Right cardiac atrium (tissue), 5 donors: ENCODE results near the gene MYO5B. TPM values are rescaled to one million over a fixed set of nuclear protein-coding genes. Genes with fewer than 3 reads are reported as not detected.
"Not testable (repeated sequence)": the region's sequence is repeated elsewhere in the genome, so short reads cannot be mapped to it uniquely, and the experiment has no call there.

Source experiments
- ATAC-seq, 2 donors: fragments of 200-7000 bp; cut with Tn5 transposase; one replicate each; pipeline versions ENCODE4 v1.8.0 to v1.9.1; 2020; ENCODE audit warnings: moderate library complexity in 2 of 2, mild to moderate bottlenecking in 1 of 2
- DNase-seq, 3 donors: peaks; one replicate each; pipeline ENCODE4 v3.0.0-alpha.2; 2020
- H3K27ac ChIP-seq: one replicate; pipeline ENCODE4 v1.5.1; 2013; ENCODE audit warnings: mild to moderate bottlenecking, low read length, control low read depth, moderate library complexity
- H3K27me3 ChIP-seq: one replicate; pipeline ENCODE4 v1.6.1; 2013; ENCODE audit not compliant: control insufficient read depth, insufficient read depth
- H3K4me1 ChIP-seq: one replicate; pipeline ENCODE4 v1.6.1; 2013; ENCODE audit warnings: low read length; ENCODE audit not compliant: control insufficient read depth, insufficient read depth
- H3K4me3 ChIP-seq: one replicate; pipeline ENCODE4 v1.5.1; 2013; ENCODE audit warnings: low read length, control low read depth
- H3K9me3 ChIP-seq: one replicate; pipeline ENCODE4 v1.6.1; 2013; ENCODE audit warnings: low read length; ENCODE audit not compliant: control insufficient read depth
- WGBS: extraction: QIAGEN DNeasy Blood & Tissue Kit; methylation state at CpG from one replicate; pipeline ENCODE4 v1.1.7; 2013; 5-methylcytosine and 5-hydroxymethylcytosine counted together
- intact Hi-C, 4 donors: fragments of 100-400 bp; cut with DNase I; formaldehyde crosslinking; loops; one replicate each; pipeline versions ENCODE4 v1.11.0 to v1.14.0; 2022 to 2023
- polyA plus RNA-seq: library from polyadenylated mRNA; stranded (reverse); fragments of 200-250 nt; gene quantifications from one replicate; pipeline ENCODE4 v1.2.3, GENCODE V29; 2013
- total RNA-seq, 4 donors: library from RNA; stranded (reverse); fragmentation: NEBNext Ultra II Directional; extraction: Animal tissue kit (Norgen Biotek cat#: 25700); gene quantifications; one replicate each; pipeline ENCODE4 v1.2.1, GENCODE V29; 2021
- donor health status: healthy with polysubstance abuse.
- donor health status: DM: no; HTN: yes; CAD: no.
- donor health status: DM: no; HTN: no; CAD: no.
- donor health status: DM: no; HTN: yes; CAD: no; lungs with severe emphysema.
- donor health status: DM: yes; HTN: yes; CAD: no.

The MYO5B gene
- total and polyA plus RNA-seq, 5 donors, result 1.4 to 4.5 (median 3.1) TPM

DNA sequence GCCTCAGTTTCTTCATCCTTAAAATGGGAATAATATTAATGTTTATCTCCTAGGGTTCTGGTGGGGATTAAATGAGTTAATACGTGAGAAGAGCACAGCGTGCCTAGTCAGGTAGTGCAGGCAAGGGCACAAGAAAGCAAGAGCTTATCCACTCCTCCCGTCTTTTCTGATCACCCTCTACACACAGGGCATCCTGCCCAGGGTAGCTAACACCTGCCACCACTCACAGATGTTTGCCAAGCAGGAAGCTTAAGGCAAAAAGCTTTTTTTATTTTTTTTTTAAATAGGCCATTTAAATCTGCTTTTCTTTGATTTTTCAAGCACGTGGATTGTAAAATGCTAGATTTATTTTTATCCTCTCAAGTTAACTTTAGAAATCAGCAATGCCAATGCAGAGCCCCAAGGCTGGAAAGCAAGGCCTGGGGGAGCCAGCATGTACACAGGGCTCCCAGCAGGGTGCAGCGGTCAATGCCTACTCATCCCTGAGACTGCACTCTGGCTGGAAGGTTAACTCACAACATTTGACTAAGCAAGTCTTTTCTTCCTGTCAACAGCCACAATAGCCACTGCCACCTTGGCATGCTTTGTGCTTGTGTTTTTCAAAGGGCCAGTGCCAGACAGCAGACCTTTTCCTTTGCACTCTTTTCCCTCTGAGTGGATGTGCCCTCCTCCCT is 295.2 kb downstream of the MYO5B start:
- H3K9me3 ChIP-seq, result no peaks in the 10 kb centered on the region
- no peak overlapping the region for H3K4me3 ChIP-seq
- no peak overlapping the region for H3K27ac ChIP-seq
- no peaks in the 10 kb centered on the region for H3K4me1 ChIP-seq
- DNase-seq (no peak), ATAC-seq (no peak)
- 79% methylated on average over 5 of the region's 5 CpGs for WGBS
- H3K27me3 ChIP-seq, result no peaks in the 10 kb centered on the region
- intact Hi-C loops, result no loop called here

DNA sequence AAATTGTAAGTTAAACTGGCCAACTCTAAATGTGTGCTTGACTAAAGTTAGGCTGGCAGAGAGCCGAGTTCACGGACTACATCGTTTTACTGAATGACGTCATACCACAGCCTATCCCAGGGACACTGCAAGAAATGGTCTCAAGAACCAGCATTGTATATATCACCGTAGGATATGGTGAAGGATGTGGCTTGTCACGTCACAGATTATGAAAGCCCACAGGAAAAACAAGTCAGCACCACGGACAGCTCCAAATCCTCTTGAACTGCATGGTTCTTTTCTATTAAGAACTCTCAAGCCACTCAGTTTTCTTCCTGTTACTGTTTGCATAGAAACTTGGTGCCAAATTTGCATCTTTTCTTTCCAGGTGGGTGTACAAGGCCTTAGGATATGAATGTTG is 296.5 kb downstream of the MYO5B start:
- ATAC-seq (no peak), DNase-seq (peak in 2 of 3 donors; percentile 53 to 75)
- Histone ChIP-seq H3K4me3 (no peak overlapping the region), H3K9me3 (no peaks in the 10 kb centered on the region), H3K27ac (no peak overlapping the region), H3K4me1 (no peaks in the 10 kb centered on the region), H3K27me3 (no peaks in the 10 kb centered on the region)
- 46% methylated on average over 7 of the region's 7 CpGs for WGBS
- intact Hi-C loops, result no loop called here

DNA sequence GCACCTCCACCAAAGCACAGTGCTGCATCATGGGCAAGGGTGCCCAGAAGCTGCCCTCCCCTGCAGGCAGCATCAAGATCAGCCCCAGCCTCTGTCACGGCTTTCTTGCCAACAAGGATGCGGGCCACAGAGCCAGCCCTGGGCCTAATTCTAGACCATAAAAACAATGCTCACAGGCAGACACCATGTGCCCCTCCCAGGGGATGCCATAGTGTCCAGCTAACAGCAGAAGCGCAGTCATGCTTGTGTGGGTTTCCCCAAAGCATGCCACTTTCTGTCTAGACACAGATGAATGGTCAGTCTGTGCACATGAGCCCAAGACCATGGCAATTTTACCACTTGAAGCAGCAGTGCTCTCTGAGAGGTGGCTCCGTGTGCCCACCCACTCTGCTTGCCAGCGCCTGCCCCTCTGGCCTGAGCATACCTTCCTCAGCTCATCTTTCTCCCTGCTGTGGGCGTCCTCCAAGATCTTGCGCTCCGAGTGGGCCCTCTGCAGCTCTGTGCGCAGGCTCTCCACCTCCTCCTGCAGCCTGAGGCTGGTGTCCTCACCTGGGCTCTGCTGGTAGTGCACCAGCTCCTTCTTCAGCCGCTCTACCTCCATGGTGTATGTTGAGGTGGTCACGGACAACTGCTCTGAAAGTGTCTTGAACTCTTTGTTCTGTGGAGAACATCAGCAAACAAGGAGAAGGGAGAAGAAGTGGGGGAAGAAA is 300.3 kb downstream of the MYO5B start:
- Histone ChIP-seq H3K9me3 (no peaks in the 10 kb centered on the region), H3K4me1 (no peaks in the 10 kb centered on the region), H3K27me3 (no peaks in the 10 kb centered on the region), H3K27ac (no peak overlapping the region), H3K4me3 (no peak overlapping the region)
- intact Hi-C loops, result no loop called here
- ATAC-seq (no peak), DNase-seq (no peak)
- 90% methylated on average over 11 of the region's 11 CpGs for WGBS

DNA sequence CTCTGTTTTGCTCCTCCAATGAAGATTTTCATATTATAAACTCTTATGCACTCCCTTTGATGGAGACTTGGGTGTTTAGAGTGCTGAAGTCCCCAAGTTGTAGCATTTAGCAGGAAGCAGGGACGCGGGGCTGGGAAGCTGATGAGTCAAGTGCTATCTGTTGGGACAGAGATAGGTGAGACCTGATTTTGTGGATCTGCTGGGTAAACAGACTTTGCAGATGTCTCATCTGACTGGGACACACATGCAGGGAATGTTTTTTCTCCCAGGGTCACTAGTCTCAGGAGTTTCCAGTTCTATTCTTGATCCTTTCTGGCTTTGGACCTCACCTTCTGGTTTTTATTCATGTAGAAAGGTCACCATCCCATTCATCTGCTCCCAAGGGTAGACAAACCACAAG is 301.9 kb downstream of the MYO5B start:
- no peak for DNase-seq
- H3K27me3 ChIP-seq, result no peaks in the 10 kb centered on the region
- intact Hi-C loops, result no loop called here
- H3K4me1 ChIP-seq, result no peaks in the 10 kb centered on the region
- no peaks in the 10 kb centered on the region for H3K9me3 ChIP-seq
- 69% methylated on average over 2 of the region's 2 CpGs for WGBS
- no peak overlapping the region for H3K27ac ChIP-seq
- no peak overlapping the region for H3K4me3 ChIP-seq
- no peak for ATAC-seq

DNA sequence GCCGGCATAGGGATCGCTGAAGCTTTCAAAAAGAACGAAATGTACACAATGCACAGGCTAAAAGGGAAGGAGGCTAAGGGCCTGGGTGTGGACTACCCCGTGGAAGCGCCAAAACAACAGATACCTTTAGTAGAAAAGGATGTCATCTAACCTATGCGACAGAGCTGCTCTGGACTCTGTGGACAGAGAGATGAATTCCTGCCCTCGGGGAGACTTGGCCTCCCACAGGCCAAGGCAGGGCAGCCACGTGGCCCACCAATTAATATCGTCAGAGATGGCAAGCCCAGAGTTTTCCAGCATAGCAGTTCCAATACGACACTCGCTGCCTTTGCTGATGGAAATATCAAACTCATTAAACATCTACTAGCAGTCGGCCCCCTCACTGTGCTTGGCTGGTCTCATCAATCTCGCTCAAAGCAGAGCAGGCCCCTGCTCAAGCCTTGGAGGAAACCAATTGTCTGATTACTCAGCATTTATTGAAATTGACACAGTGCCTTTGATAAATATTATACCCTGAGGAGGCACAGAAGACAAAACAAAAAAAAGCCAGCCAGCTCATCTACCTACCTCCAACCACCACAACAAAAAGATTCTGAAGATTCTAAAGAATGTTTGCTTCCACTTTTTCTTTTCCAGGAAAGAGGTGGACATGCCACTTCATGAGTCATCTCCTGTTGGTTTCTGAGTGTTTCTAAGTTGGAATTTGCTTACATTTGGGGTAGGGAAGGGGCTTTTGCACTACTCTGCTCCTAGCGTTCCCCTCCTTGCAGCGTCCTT is 302.6 kb downstream of the MYO5B start:
- no peak for ATAC-seq
- intact Hi-C loops, result no loop called here
- no peak overlapping the region for H3K27ac ChIP-seq
- no peak for DNase-seq
- H3K9me3 ChIP-seq, result no peaks in the 10 kb centered on the region
- no peak overlapping the region for H3K4me3 ChIP-seq
- WGBS, result 72% methylated on average over 15 of the region's 15 CpGs
- H3K27me3 ChIP-seq, result no peaks in the 10 kb centered on the region
- H3K4me1 ChIP-seq, result no peaks in the 10 kb centered on the region

DNA sequence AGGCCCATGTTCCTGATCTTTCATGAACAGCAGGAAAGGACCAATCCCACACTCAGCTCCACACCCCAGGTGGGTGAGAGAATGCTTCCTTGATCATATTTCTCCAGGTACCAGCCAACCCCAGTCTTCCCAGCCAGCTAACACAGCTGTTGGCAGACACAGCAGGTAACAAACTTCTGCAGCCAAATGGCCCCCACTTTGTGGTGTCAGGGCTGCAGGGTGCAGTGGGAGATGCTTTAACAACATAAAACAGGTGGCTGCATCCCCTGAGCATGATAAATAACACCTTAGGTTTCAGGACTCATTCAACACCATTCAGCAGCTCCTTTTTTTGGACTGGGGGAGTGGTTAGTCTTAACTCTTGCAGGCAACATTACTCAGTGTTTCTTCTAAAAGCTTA is 304.9 kb downstream of the MYO5B start:
- Histone ChIP-seq H3K27me3 (no peaks in the 10 kb centered on the region), H3K4me3 (no peak overlapping the region), H3K9me3 (no peaks in the 10 kb centered on the region), H3K27ac (no peak overlapping the region), H3K4me1 (no peaks in the 10 kb centered on the region)
- intact Hi-C loops, result no loop called here
- no peak for DNase-seq
- no peak for ATAC-seq

DNA sequence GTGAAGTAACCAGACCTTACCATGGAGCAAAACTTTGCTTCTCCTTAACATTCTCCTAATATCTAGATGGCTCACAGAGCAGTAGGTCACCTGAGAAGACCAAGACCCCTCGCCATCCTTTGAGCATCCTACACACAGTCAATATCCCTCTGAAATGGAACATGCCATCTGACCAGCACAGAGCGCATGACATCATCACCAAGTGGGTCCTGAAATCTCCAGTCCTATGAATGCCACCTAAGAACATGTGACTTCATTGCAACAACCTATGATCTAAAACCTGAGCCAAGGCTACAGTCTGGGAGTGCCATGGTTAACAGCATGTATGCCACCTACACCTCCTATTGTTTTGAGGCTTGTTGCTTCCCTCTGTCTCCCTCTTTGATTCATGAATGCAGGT is 305.4 kb downstream of the MYO5B start:
- H3K9me3 ChIP-seq, H3K27me3 ChIP-seq, H3K4me3 ChIP-seq, intact Hi-C loops, ATAC-seq, H3K4me1 ChIP-seq, H3K27ac ChIP-seq, DNase-seq: not testable (repeated sequence)
- 62% methylated on average over 2 of the region's 2 CpGs for whole genome bisulfite sequencing

DNA sequence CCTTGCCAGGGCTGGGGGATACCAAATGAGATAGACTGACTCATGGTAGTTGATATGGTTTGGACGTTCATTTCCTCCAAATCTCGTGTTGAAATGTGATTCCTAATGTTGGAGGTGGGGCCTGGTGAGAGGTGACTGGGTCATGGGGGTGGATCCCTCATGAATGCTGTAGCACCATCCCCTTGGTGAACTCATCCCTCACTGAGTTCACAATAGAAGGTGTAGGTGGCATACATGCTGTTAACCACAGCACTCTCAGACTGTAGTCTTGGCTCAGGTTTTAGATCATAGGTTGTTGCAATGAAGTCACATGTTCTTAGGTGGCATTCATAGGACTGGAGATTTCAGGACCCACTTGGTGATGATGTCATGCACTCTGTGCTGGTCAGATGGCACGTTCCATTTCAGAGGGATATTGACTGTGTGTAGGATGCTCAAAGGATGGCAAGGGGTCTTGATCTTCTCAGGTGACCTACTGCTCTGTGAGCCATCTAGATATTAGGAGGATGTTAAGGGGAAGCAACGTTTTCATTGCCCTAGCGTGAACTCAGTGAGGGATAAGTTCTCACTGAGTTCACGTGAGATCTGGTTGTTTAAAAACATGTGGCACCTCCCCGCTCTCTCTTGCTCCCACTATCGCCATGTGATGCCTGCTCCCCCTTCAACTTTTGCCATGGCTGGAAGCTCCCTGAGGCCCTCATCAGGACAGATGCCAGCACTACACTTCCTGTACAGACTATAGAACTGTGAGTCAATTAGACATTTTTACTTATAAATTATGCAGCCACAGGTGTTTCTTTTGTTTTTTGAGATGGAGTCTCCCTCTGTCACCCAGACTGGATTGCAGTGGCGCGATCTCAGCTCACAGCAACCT is 307.8 kb downstream of the MYO5B start:
- WGBS, result 56% methylated on average over 10 of the region's 10 CpGs
- Histone ChIP-seq H3K4me1 (no peaks in the 10 kb centered on the region), H3K27ac (no peak overlapping the region), H3K4me3 (no peak overlapping the region), H3K9me3 (no peaks in the 10 kb centered on the region), H3K27me3 (no peaks in the 10 kb centered on the region)
- DNase-seq, result no peak
- intact Hi-C loops, result no loop called here
- ATAC-seq, result no peak

DNA sequence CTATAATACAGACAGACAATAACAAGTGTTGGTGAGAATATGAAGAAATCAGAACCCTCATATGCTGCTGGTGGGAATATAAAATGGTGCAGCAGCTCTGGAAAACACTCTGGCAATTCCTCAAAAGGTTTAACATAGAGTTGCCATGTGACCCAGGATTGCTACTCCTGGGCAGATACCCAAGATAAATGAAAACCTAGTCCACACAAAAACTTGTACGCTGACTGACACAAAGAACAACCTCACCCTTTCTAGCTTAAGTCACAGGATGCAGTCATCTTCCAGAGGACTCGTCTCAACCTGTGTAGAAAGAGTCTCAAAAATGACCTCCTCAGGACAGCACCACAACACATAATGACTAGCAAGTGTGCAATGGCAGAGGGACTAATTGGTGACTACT is 310.0 kb downstream of the MYO5B start:
- Histone ChIP-seq H3K27ac (no peak overlapping the region), H3K4me3 (no peak overlapping the region), H3K27me3 (no peaks in the 10 kb centered on the region), H3K9me3 (no peaks in the 10 kb centered on the region), H3K4me1 (no peaks in the 10 kb centered on the region)
- intact Hi-C loops, result no loop called here
- ATAC-seq (no peak), DNase-seq (no peak)
- WGBS, result 75% methylated on average over 2 of the region's 2 CpGs

DNA sequence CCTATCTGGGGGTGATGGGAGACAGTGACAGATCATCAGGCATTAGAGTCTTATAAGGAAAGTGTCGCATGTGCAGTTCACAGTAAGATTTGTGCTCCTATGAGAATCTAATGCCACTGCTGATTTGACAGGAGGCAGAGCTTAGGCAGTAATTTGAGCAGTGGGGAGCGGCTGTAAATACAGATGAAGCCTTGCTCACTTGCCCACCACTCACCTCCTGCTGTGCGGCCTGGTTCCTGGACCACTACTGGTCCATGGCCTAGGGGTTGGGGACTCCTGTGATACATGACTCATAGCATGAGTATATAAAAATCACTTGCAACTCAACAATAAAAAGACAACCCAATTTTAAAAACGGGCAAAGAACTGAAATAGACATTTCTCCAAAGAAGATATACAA is 310.5 kb downstream of the MYO5B start:
- WGBS, result 80% methylated on average over 4 of the region's 4 CpGs
- no peak for DNase-seq
- no peaks in the 10 kb centered on the region for H3K4me1 ChIP-seq
- intact Hi-C loops, result no loop called here
- no peak overlapping the region for H3K4me3 ChIP-seq
- H3K9me3 ChIP-seq, result no peaks in the 10 kb centered on the region
- no peak overlapping the region for H3K27ac ChIP-seq
- ATAC-seq, result no peak
- H3K27me3 ChIP-seq, result no peaks in the 10 kb centered on the region
